CD4-positive, CD25-positive, alpha-beta regulatory T cell (primary cell): ENCODE results near the gene RAB19. TPM values are rescaled to one million over a fixed set of nuclear protein-coding genes. Genes with fewer than 3 reads are reported as not detected.
A peak's percentile ranks its signal among the peaks of the same experiment; 100 is the strongest.
"Not testable (repeated sequence)": the region's sequence is repeated elsewhere in the genome, so short reads cannot be mapped to it uniquely, and the experiment has no call there.

Experiments
- ATAC-seq, 2 donors: fragments of 150-1000 bp; cut with Tn5 transposase; one replicate each; pipeline ENCODE4 v1.10.0; 2021; ENCODE audit warnings: low read depth in 2 of 2, moderate number of reproducible peaks in 2 of 2, moderate library complexity in 1 of 2
- DNase-seq, 3 donors: peaks; one replicate each; pipeline versions ENCODE4 v3.0.0 to v3.0.0-alpha.2; 2012 to 2022; ENCODE audit warnings: mixed read lengths in 1 of 3
- H3K27ac ChIP-seq: one replicate; pipeline ENCODE4 v1.7.0; 2013; ENCODE audit warnings: mild to moderate bottlenecking, low read length; ENCODE audit not compliant: insufficient read depth, poor library complexity, severe bottlenecking
- H3K27me3 ChIP-seq: one replicate; pipeline ENCODE4 v1.7.0; 2013; ENCODE audit warnings: low read length; ENCODE audit not compliant: control insufficient read depth, insufficient read depth
- H3K36me3 ChIP-seq: one replicate; pipeline ENCODE4 v1.7.0; 2013; ENCODE audit warnings: mild to moderate bottlenecking, low read length, moderate library complexity; ENCODE audit not compliant: control insufficient read depth, insufficient read depth
- H3K4me1 ChIP-seq: 2 replicates; pipeline ENCODE4 v1.7.0; 2013; ENCODE audit warnings: mild to moderate bottlenecking, low read length; ENCODE audit not compliant: insufficient read depth, control insufficient read depth, poor library complexity, severe bottlenecking
- H3K4me3 ChIP-seq: one replicate; pipeline ENCODE4 v1.7.0; 2013; ENCODE audit warnings: low read depth, mild to moderate bottlenecking, low read length, moderate library complexity
- H3K9me3 ChIP-seq, 2 experiments: 1 replicate in 1 of 2; 2 replicates in 1 of 2; pipeline ENCODE4 v1.7.0; 2013; ENCODE audit warnings: low read length in 2 of 2, mild to moderate bottlenecking in 1 of 2, moderate library complexity in 1 of 2; ENCODE audit not compliant: control insufficient read depth in 2 of 2
- H3K27ac Mint-ChIP-seq, 3 donors: one replicate each; pipeline ENCODE4 v1.8.0; 2020 to 2022; ENCODE audit warnings: mild to moderate bottlenecking in 3 of 3, mixed read lengths in 3 of 3, moderate library complexity in 2 of 3
- H3K27me3 Mint-ChIP-seq: one replicate; pipeline ENCODE4 v1.8.0; 2022; ENCODE audit warnings: mild to moderate bottlenecking, mixed read lengths
- H3K36me3 Mint-ChIP-seq: one replicate; pipeline ENCODE4 v1.8.0; 2020; ENCODE audit warnings: mixed read lengths
- H3K4me1 Mint-ChIP-seq, 4 donors: one replicate each; pipeline ENCODE4 v1.8.0; 2020 to 2022; ENCODE audit warnings: mixed read lengths in 4 of 4, mild to moderate bottlenecking in 1 of 4
- H3K4me3 Mint-ChIP-seq, 4 donors: one replicate each; pipeline ENCODE4 v1.8.0; 2020 to 2022; ENCODE audit warnings: mild to moderate bottlenecking in 4 of 4, mixed read lengths in 4 of 4, moderate library complexity in 3 of 4
- H3K9me3 Mint-ChIP-seq, 7 donors: one replicate each; pipeline ENCODE4 v1.8.0; 2020 to 2022; ENCODE audit warnings: mixed read lengths in 7 of 7, mild to moderate bottlenecking in 3 of 7, moderate library complexity in 2 of 7
- polyA plus RNA-seq, 4 donors: library from polyadenylated mRNA; unstranded; fragments of 300-500 nt; fragmentation: Illumina TruSeq; gene quantifications; one replicate each; pipeline ENCODE4 v1.2.3, GENCODE V29; 2021
- total RNA-seq: library from RNA; stranded (reverse); gene quantifications from one replicate; pipeline ENCODE4 v1.2.3, GENCODE V29; 2022

Gene RAB19
- total and polyA plus RNA-seq, 5 donors from 2014 or later, result 2.1 to 6.7 (median 3.8) TPM

DNA sequence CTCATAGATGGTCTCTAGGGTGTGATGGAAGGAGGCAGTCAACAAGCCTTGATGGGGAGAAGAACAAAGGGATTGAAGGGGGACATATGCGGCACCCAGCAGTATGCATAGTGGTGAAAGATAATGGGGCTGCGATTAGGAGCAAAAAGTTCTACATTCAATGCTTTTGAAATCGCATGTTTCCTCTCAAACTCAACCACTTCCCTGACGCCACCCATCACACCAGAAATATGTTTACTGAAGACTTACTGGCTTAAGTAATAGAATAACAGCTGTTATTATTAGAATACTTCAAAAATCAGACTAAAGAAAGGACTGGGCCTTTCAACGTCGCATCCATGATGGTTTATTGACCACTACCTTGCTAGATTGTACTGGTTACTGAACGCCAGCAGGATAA lies 44.0 kb downstream of the RAB19 start:
- ATAC-seq (peak in 1 of 2 donors; percentile 24), DNase-seq (peak in 1 of 3 donors; percentile 66)
- Mint-ChIP-seq H3K27me3 (no peaks in the 10 kb centered on the region), H3K27ac (peak overlapping the region in 2 of 3 donors; percentile 84 to 88), H3K4me3 (peak overlapping the region in 2 of 4 donors; percentile 10 to 58), H3K36me3 (peaks cover 17% of the 10 kb centered on the region), H3K9me3 (no peaks in the 10 kb centered on the region), H3K4me1 (peaks cover 6 to 57% (median 18%) of the 10 kb centered on the region in 4 donors)
- Histone ChIP-seq H3K27ac (no peak overlapping the region), H3K4me3 (peak overlapping the region; percentile 15), H3K9me3 (no peaks in the 10 kb centered on the region), H3K27me3 (no peaks in the 10 kb centered on the region), H3K4me1 (peaks cover 17% of the 10 kb centered on the region), H3K36me3 (peaks cover 3% of the 10 kb centered on the region)

DNA sequence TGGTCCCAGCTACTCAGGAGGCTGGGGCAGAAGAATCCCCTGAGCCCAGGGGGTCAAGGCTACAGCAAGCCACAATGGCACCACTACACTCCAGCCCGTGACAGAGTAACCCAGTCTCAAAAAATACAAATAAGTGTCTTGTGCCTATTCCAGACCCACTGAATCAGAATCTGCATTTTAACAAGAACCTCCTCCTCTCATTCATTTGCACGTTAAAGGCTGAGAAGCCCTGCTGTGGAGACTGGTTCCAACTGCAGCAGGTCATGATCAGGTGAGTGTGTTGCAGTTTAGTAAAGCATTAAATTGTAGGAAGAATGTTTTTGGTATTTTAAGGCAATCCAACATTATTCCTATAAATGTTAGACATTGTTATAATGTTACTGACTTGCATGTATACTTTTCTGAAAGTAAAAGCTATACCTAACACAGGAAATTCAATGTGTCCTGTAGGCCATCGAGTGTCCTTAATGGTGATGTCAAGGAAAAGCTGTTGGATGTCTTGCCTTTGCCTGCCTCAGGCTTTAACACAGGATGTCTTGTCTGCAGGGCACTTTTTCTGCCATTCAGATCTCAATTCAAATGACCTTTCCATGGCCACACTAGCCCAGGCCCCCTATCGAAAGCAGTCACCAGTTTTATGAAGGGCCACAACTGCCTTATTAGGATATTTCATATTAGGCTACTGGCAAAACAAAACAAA lies 45.1 kb downstream of the RAB19 start:
- H3K27me3 ChIP-seq, result no peaks in the 10 kb centered on the region
- H3K9me3 ChIP-seq, result no peaks in the 10 kb centered on the region
- H3K4me3 Mint-ChIP-seq, result peak overlapping the region in 1 of 4 donors; percentile 24
- ATAC-seq, result no peak
- peaks cover 17% of the 10 kb centered on the region for H3K4me1 ChIP-seq
- no peak for DNase-seq
- H3K36me3 Mint-ChIP-seq, result peaks cover 18% of the 10 kb centered on the region
- H3K36me3 ChIP-seq, result peaks cover 14% of the 10 kb centered on the region
- H3K27ac Mint-ChIP-seq, result peak overlapping the region; percentile 14 to 37 (median 23)
- no peak overlapping the region for H3K27ac ChIP-seq
- no peaks in the 10 kb centered on the region for H3K27me3 Mint-ChIP-seq
- peaks cover 0 to 3% (median 0%) of the 10 kb centered on the region in 7 donors for H3K9me3 Mint-ChIP-seq
- no peak overlapping the region for H3K4me3 ChIP-seq
- peaks cover 6 to 55% (median 21%) of the 10 kb centered on the region in 4 donors for H3K4me1 Mint-ChIP-seq

GRCh38 chr7:140451716-140452115 lies 47.9 kb downstream of the RAB19 start:
- no peak for ATAC-seq
- Mint-ChIP-seq H3K4me1 (peaks cover 13 to 61% (median 29%) of the 10 kb centered on the region in 4 donors), H3K36me3 (peaks cover 43% of the 10 kb centered on the region), H3K9me3 (peaks cover 0 to 3% (median 0%) of the 10 kb centered on the region in 7 donors), H3K27me3 (no peaks in the 10 kb centered on the region), H3K4me3 (no peak overlapping the region), H3K27ac (peak overlapping the region in 1 of 3 donors; percentile 2)
- peaks cover 17% of the 10 kb centered on the region for H3K4me1 ChIP-seq
- no peak overlapping the region for H3K4me3 ChIP-seq
- no peak overlapping the region for H3K27ac ChIP-seq
- H3K27me3 ChIP-seq, result no peaks in the 10 kb centered on the region
- peaks cover 41% of the 10 kb centered on the region for H3K36me3 ChIP-seq
- DNase-seq, result no peak
- H3K9me3 ChIP-seq, result no peaks in the 10 kb centered on the region

DNA sequence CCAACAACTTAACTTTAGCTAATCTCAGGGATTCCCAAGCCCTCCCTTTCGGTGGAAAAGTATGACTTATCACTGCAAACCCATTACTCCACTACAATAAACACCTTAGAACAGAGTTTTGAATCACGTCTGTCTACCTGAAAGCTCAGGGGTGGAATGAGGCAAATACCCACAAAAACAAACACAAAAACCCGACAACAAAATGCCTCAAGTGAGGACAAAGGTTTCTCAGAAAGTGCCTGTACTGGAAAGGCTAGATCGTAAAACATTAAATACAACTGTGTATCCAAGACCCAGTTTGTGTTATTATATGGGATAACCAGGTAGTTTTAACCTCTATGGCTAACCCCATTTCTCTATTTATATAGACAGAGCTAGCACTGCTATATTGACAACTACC lies 49.4 kb downstream of the RAB19 start:
- H3K27me3 Mint-ChIP-seq, result no peaks in the 10 kb centered on the region
- H3K4me1 Mint-ChIP-seq, result peaks cover 19 to 49% (median 31%) of the 10 kb centered on the region in 4 donors
- DNase-seq (no peak), ATAC-seq (no peak)
- H3K9me3 Mint-ChIP-seq, result peaks cover 0 to 5% (median 0%) of the 10 kb centered on the region in 7 donors
- peak overlapping the region in 2 of 3 donors; percentile 65 to 70 for H3K27ac Mint-ChIP-seq
- no peaks in the 10 kb centered on the region for H3K27me3 ChIP-seq
- peaks cover 57% of the 10 kb centered on the region for H3K36me3 ChIP-seq
- peaks cover 10% of the 10 kb centered on the region for H3K4me1 ChIP-seq
- no peak overlapping the region for H3K27ac ChIP-seq
- peaks cover 43% of the 10 kb centered on the region for H3K36me3 Mint-ChIP-seq
- no peaks in the 10 kb centered on the region for H3K9me3 ChIP-seq
- no peak overlapping the region for H3K4me3 ChIP-seq
- H3K4me3 Mint-ChIP-seq, result no peak overlapping the region

DNA sequence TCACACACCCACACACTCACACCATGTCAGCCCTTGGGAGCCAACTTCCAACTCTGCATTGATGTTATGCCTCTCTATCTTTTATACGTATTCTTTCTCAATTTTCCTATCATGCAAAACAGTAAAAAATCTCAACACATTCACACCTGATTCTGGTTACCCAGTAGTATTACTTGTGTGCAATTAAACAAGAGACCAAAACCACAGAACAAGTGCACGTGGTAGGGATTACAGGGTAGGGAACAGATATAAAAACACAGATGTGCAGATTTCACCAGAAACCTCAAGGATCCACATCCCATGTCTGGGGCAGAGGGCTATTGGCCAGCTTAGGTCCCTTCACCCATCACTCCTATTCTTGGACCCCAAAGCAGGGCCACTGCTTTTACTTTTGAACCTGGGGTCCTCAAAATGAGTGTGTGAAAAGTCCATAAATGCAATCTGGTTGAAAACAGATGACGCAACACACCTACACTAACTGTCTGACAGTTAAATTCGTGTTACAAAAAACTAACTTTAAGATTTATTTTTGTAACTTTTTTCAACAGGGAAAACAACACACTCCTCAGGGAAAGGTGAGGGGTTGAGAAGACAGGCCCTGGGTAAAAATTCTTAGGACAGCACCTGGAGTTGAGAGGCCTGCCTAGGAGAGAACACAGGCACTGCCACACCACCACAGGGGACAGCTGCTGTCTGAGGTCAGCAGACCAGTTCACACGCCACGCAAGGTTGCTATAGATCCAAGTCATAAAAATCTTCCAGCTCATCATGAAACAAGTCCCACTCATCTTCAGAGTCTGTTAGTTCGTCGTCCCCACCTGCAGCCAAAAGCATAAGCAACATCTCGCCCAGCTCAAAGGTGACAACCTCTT lies 50.2 kb downstream of the RAB19 start:
- H3K27me3 Mint-ChIP-seq, H3K9me3 Mint-ChIP-seq, H3K27me3 ChIP-seq, DNase-seq, H3K4me3 Mint-ChIP-seq, H3K4me3 ChIP-seq, ATAC-seq, H3K27ac ChIP-seq, H3K9me3 ChIP-seq: not testable (repeated sequence)
- peaks cover 64% of the 10 kb centered on the region for H3K36me3 ChIP-seq
- H3K4me1 ChIP-seq, result peaks cover 10% of the 10 kb centered on the region
- peak overlapping the region; percentile 62 to 70 (median 65) for H3K27ac Mint-ChIP-seq
- H3K4me1 Mint-ChIP-seq, result peaks cover 19 to 47% (median 33%) of the 10 kb centered on the region in 4 donors
- peaks cover 47% of the 10 kb centered on the region for H3K36me3 Mint-ChIP-seq

- H3K27ac Mint-ChIP-seq, result peak overlapping the region; percentile 41 to 70 (median 62)
- ATAC-seq, result no peak
- peaks cover 53% of the 10 kb centered on the region for H3K36me3 Mint-ChIP-seq
- Histone ChIP-seq H3K36me3 (peaks cover 71% of the 10 kb centered on the region), H3K4me3 (no peak overlapping the region), H3K4me1 (peaks cover 10% of the 10 kb centered on the region), H3K27ac (no peak overlapping the region), H3K27me3 (no peaks in the 10 kb centered on the region), H3K9me3 (no peaks in the 10 kb centered on the region)
- peaks cover 19 to 44% (median 33%) of the 10 kb centered on the region in 4 donors for H3K4me1 Mint-ChIP-seq
- H3K4me3 Mint-ChIP-seq, result no peak overlapping the region
- H3K9me3 Mint-ChIP-seq, result peaks cover 0 to 5% (median 0%) of the 10 kb centered on the region in 7 donors
- peak in 1 of 3 donors; percentile 42 for DNase-seq
- H3K27me3 Mint-ChIP-seq, result no peaks in the 10 kb centered on the region
Observed at GRCh38 chr7:140454657-140455015, 50.8 kb downstream of the RAB19 start.

GRCh38 chr7:140455743-140456142 lies 51.9 kb downstream of the RAB19 start:
- no peaks in the 10 kb centered on the region for H3K27me3 Mint-ChIP-seq
- ATAC-seq (no peak), DNase-seq (no peak)
- H3K4me3 ChIP-seq, result no peak overlapping the region
- H3K27ac ChIP-seq, result no peak overlapping the region
- no peaks in the 10 kb centered on the region for H3K4me1 ChIP-seq
- peaks cover 0 to 5% (median 0%) of the 10 kb centered on the region in 7 donors for H3K9me3 Mint-ChIP-seq
- H3K4me1 Mint-ChIP-seq, result peaks cover 13 to 36% (median 26%) of the 10 kb centered on the region in 4 donors
- H3K36me3 Mint-ChIP-seq, result peaks cover 52% of the 10 kb centered on the region
- peaks cover 79% of the 10 kb centered on the region for H3K36me3 ChIP-seq
- peak overlapping the region in 1 of 3 donors; percentile 17 for H3K27ac Mint-ChIP-seq
- no peaks in the 10 kb centered on the region for H3K27me3 ChIP-seq
- no peak overlapping the region for H3K4me3 Mint-ChIP-seq
- H3K9me3 ChIP-seq, result no peaks in the 10 kb centered on the region
